Neural cell (in vitro differentiated cells): Measurements from ENCODE around the gene TGFBR3L. TPM values are rescaled to one million over a fixed set of nuclear protein-coding genes. Genes with fewer than 3 reads are reported as not detected.
"Not testable (repeated sequence)": the region's sequence is repeated elsewhere in the genome, so short reads cannot be mapped to it uniquely, and the experiment has no call there.

Experiments used
- H2AFZ ChIP-seq: fragments of 200-600, 300-800 bp; sonication (generic), shearing (Covaris generic); 2 replicates; pipeline ENCODE4 v1.6.0; 2014; ENCODE audit warnings: low read depth, mild to moderate bottlenecking, antibody characterized with exemption, low read length, moderate library complexity
- H3F3A ChIP-seq: fragments of 200-600 bp; shearing (Covaris generic); 2 replicates; pipeline ENCODE4 v1.6.1; 2016; ENCODE audit warnings: mild to moderate bottlenecking, moderate library complexity, mixed read lengths, antibody characterized with exemption, low read length; ENCODE audit not compliant: insufficient read depth, poor library complexity, severe bottlenecking
- H3K27ac ChIP-seq: fragments of 200-600, 300-800 bp; sonication (generic), shearing (Covaris generic); 2 replicates; pipeline ENCODE4 v1.5.1; 2014; ENCODE audit warnings: mild to moderate bottlenecking, low read length, moderate library complexity
- H3K27me3 ChIP-seq: fragments of 300-800, 200-600 bp; sonication (generic), shearing (Covaris generic); 2 replicates; pipeline ENCODE4 v1.6.0; 2014; ENCODE audit warnings: mild to moderate bottlenecking, low read depth, low read length, moderate library complexity; ENCODE audit not compliant: insufficient read depth
- H3K36me3 ChIP-seq: fragments of 300-800, 200-600 bp; sonication (generic), shearing (Covaris generic); 2 replicates; pipeline ENCODE4 v1.5.1; 2014; ENCODE audit warnings: mild to moderate bottlenecking, antibody characterized with exemption, low read length, moderate library complexity; ENCODE audit not compliant: insufficient read depth
- H3K4me2 ChIP-seq: fragments of 300-800, 200-600 bp; sonication (generic), shearing (Covaris generic); 2 replicates; pipeline ENCODE4 v1.6.0; 2014; ENCODE audit warnings: mild to moderate bottlenecking, low read length
- H3K4me3 ChIP-seq: fragments of 300-800, 200-600 bp; sonication (generic), shearing (Covaris generic); 2 replicates; pipeline ENCODE4 v1.5.1; 2014; ENCODE audit warnings: mild to moderate bottlenecking, low read length, moderate library complexity
- H3K79me2 ChIP-seq: fragments of 200-600 bp; shearing (Covaris generic); replicated peaks from 2 replicates; pipeline ENCODE4 v1.6.0; 2014; ENCODE audit warnings: mild to moderate bottlenecking, low read length, moderate library complexity; ENCODE audit not compliant: insufficient read depth
- H3K9ac ChIP-seq: fragments of 300-800, 200-600 bp; sonication (generic), shearing (Covaris generic); 2 replicates; pipeline ENCODE4 v1.6.1; 2016; ENCODE audit warnings: mild to moderate bottlenecking, low read length, mixed read lengths
- H3K9me2 ChIP-seq: fragments of 200-600 bp; shearing (Covaris generic); 2 replicates; pipeline ENCODE4 v1.6.1; 2016; ENCODE audit warnings: mild to moderate bottlenecking, low read length, mixed read lengths; ENCODE audit not compliant: insufficient read depth
- H3K9me3 ChIP-seq: fragments of 200-600, 300-800 bp; sonication (generic), shearing (Covaris generic); 2 replicates; pipeline ENCODE4 v1.6.1; 2016; ENCODE audit warnings: mild to moderate bottlenecking, mixed run types, low read length, moderate library complexity, mixed read lengths
- H4K20me1 ChIP-seq: fragments of 200-600 bp; shearing (Covaris generic); 2 replicates; pipeline ENCODE4 v1.6.1; 2016; ENCODE audit warnings: mild to moderate bottlenecking, mixed run types; ENCODE audit not compliant: insufficient read depth
- CTCF ChIP-seq: fragments of 450-650 bp; IDR thresholded peaks from 2 replicates; pipeline ENCODE4 v1.5.1; 2014; ENCODE audit warnings: antibody characterized with exemption, mild to moderate bottlenecking, moderate library complexity; ENCODE audit not compliant: poor library complexity, severe bottlenecking
- EP300 ChIP-seq: fragments of 450-650 bp; conservative IDR thresholded peaks from 2 replicates; pipeline ENCODE4 v1.6.1; 2014; ENCODE audit warnings: antibody characterized with exemption, mild to moderate bottlenecking, moderate library complexity; ENCODE audit not compliant: poor library complexity, severe bottlenecking
- EZH2 ChIP-seq: fragments of 200-600, 300-800 bp; shearing (Covaris generic), sonication (generic); IDR thresholded peaks from 2 replicates; pipeline ENCODE4 v1.6.1; 2014; ENCODE audit warnings: antibody characterized with exemption, low read length, borderline replicate concordance, mild to moderate bottlenecking; ENCODE audit not compliant: insufficient read depth, poor library complexity, severe bottlenecking
- MXI1 ChIP-seq: fragments of 450-650 bp; conservative IDR thresholded peaks from 2 replicates; pipeline ENCODE4 v1.6.1; 2014; ENCODE audit warnings: antibody characterized with exemption, mild to moderate bottlenecking; ENCODE audit not compliant: poor library complexity, severe bottlenecking
- POLR2AphosphoS5 ChIP-seq: IDR thresholded peaks from 2 replicates; pipeline ENCODE4 v1.6.1; 2012
- RAD21 ChIP-seq: fragments of 450-650 bp; conservative IDR thresholded peaks from 2 replicates; pipeline ENCODE4 v1.6.1; 2014; ENCODE audit warnings: antibody characterized with exemption, mild to moderate bottlenecking, moderate library complexity
- REST ChIP-seq: IDR thresholded peaks from 2 replicates; pipeline ENCODE4 v1.6.1; 2012; ENCODE audit warnings: borderline replicate concordance
- SMC3 ChIP-seq: fragments of 450-650 bp; conservative IDR thresholded peaks from 2 replicates; pipeline ENCODE4 v1.6.1; 2014; ENCODE audit warnings: antibody characterized with exemption, mild to moderate bottlenecking, moderate library complexity; ENCODE audit not compliant: poor library complexity
- TAF1 ChIP-seq: IDR thresholded peaks from 2 replicates; pipeline ENCODE4 v1.6.1; 2012; ENCODE audit warnings: low read depth
- polyA plus RNA-seq: library from polyadenylated mRNA; depleted of rRNA; stranded (reverse); fragments of >200 nt; gene quantifications from 2 replicates; pipeline ENCODE4 v1.2.3, GENCODE V29; 2014

The TGFBR3L gene
- polyA plus RNA-seq, 1 donor from 2014 or later, result not detected

DNA sequence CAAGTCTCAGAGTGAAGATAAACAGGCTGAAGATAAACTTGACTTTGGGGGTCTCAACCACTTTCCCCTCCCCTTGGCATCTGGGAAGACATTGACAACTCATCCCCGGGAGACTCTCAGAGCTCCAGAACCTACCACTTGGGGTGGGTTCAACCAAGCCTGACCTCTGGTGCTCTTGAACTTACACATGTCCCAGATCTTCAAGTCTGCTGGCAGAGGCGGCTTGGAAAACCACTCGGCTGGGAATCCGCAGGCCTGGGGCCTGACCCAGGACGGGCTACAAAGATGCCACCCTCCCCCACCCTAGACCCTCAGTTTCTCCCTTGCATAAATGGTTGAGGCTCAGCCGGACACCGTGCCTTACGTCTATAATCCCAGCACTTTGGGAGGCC is 25.8 kb upstream of the TGFBR3L start:
- Histone ChIP-seq H3K9ac (no peak overlapping the region), H3K27ac (no peak overlapping the region), H3F3A (no peaks in the 10 kb centered on the region), H3K36me3 (no peaks in the 10 kb centered on the region), H3K27me3 (peaks cover 15% of the 10 kb centered on the region), H3K4me2 (no peak overlapping the region), H3K9me2 (no peaks in the 10 kb centered on the region), H3K4me3 (no peak overlapping the region), H3K9me3 (no peaks in the 10 kb centered on the region), H3K79me2 (no peaks in the 10 kb centered on the region), H4K20me1 (no peaks in the 10 kb centered on the region), H2AFZ (no peak overlapping the region)
- TF ChIP-seq POLR2AphosphoS5 (no peak), RAD21 (no peak), REST (no peak), SMC3 (no peak), EZH2 (no peak), MXI1 (no peak), CTCF (no peak), TAF1 (no peak), EP300 (no peak)

DNA sequence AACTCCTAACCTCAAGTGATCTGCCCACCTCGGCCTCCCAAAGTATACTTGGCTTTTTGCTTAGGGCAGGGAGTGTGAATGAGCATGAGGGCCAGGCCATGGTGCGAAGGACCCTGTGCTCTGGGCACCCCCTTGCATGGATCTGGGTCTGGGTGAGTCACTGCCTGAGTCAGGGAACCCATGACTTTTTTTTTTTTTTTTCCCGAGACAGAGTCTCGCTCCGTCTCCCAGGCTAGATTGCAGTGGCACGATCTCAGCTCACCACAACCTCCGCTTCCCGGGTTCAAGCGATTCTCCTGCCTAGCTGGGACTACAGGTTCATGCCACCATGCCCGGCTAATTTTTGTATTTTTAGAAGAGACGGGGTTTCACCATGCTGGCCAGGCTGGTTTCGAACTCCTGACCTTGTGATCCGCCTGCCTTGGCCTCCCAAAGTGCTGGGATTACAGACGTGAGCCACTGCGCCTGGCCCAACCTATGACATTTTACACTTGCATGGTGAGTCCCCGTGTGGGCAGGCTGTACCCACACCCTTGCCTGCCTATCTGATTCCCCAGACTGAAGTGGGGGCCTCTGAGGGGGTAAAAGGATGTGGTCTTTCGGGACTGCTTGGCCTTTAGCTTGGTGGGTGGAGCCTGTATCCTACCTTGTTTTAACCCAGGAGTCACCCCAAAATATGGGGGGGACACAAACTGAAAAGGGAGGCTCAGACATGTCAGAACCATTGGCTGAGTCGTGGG is 21.1 kb upstream of the TGFBR3L start:
- not testable (repeated sequence) for H2AFZ ChIP-seq, H3K27ac ChIP-seq, H3K4me2 ChIP-seq, H3K27me3 ChIP-seq, H3K9ac ChIP-seq, H3K36me3 ChIP-seq, H4K20me1 ChIP-seq, H3K9me2 ChIP-seq, H3K79me2 ChIP-seq, H3K9me3 ChIP-seq, H3K4me3 ChIP-seq, H3F3A ChIP-seq
